ENCODE measurements around the gene HPRT1.

Gene HPRT1

GRCh38 chrX:134541906-134542305 is 81.9 kb downstream of the HPRT1 start:
- in situ Hi-C loops (cut with HindIII; ENCODE audit: low sequenced_read_pairs), result no loop called here

- in situ Hi-C loops (cut with HindIII; ENCODE audit: low sequenced_read_pairs), result no loop called here
Measured at GRCh38 chrX:134542485-134542884, 82.5 kb downstream of the HPRT1 start.

GRCh38 chrX:134543288-134543687 is 83.3 kb downstream of the HPRT1 start:
- in situ Hi-C loops (cut with HindIII; ENCODE audit: low sequenced_read_pairs), result no loop called here

GRCh38 chrX:134544135-134544512 is 84.2 kb downstream of the HPRT1 start:
- in situ Hi-C loops (cut with HindIII; ENCODE audit: low sequenced_read_pairs), result no loop called here

- in situ Hi-C loops (cut with HindIII; ENCODE audit: low sequenced_read_pairs), result no loop called here
Measured at GRCh38 chrX:134544513-134545151, 84.7 kb downstream of the HPRT1 start.

- in situ Hi-C loops (cut with HindIII; ENCODE audit: low sequenced_read_pairs), result no loop called here
Measured at GRCh38 chrX:134545510-134545909, 85.5 kb downstream of the HPRT1 start.

GRCh38 chrX:134546187-134546586 is 86.2 kb downstream of the HPRT1 start:
- in situ Hi-C loops (cut with HindIII; ENCODE audit: low sequenced_read_pairs), result no loop called here

GRCh38 chrX:134547047-134547679 is 87.2 kb downstream of the HPRT1 start:
- in situ Hi-C loops (cut with HindIII; ENCODE audit: low sequenced_read_pairs), result no loop called here

GRCh38 chrX:134548257-134549201 is 88.6 kb downstream of the HPRT1 start:
- in situ Hi-C loops (cut with HindIII; ENCODE audit: low sequenced_read_pairs), result no loop called here

All from DLD1 (cell line).